Measurements from ENCODE around the gene STK10.

GRCh38 chr5:172096207-172096940, 91.7 kb downstream of the STK10 start:
- no peak for TF ChIP-seq CTCF (IDR thresholded peaks at IDR 0.05)
- TF ChIP-seq POLR2A (IDR thresholded peaks at IDR 0.05), result no peak

Data from body of pancreas (tissue), 4 donors.